PC-9 (cell line): ENCODE measurements around the gene KRTAP9-2. TPM values are rescaled to one million over a fixed set of nuclear protein-coding genes. Genes with fewer than 3 reads are reported as not detected.
"Not testable (repeated sequence)": the region's sequence is repeated elsewhere in the genome, so short reads cannot be mapped to it uniquely, and the experiment has no call there.

ENCODE experiments used
- BruUV-seq: library from RNA; stranded (reverse); fragments of 400-500 nt; replicated peaks from 2 replicates; lab custom pipeline; 2021; lab: Mats Ljungman, UMichigan
- CTCF ChIA-PET: fragments of 300-600 bp; sonication (Branson Sonifier 250); formaldehyde crosslinking; loops from one replicate; lab custom pipeline; 2022; ENCODE audit warnings: antibody characterized with exemption; lab: Charles Lee
- POLR2A ChIA-PET: fragments of 300-600 bp; sonication (Branson Sonifier 250); formaldehyde crosslinking; loops from one replicate; lab custom pipeline; 2022; ENCODE audit warnings: antibody characterized with exemption; ENCODE audit not compliant: unreplicated experiment; lab: Charles Lee
- DNase-seq, 2 experiments: peaks; one replicate each; pipeline versions ENCODE4 v3.0.0 to v3.0.0-alpha.2; 2015 to 2022; ENCODE audit warnings: mixed read lengths in 1 of 2
- H2AFZ ChIP-seq: fragments of 200-600 bp; sonication (generic); 2 replicates; pipeline ENCODE4 v1.8.1; 2017; ENCODE audit warnings: antibody characterized with exemption
- H3F3A ChIP-seq: fragments of 200-600 bp; sonication (generic); 2 replicates; pipeline ENCODE4 v1.8.1; 2017; ENCODE audit warnings: antibody characterized with exemption, mild to moderate bottlenecking, low read depth; ENCODE audit not compliant: insufficient read depth
- H3K27ac ChIP-seq: fragments of 200-600 bp; sonication (generic); 2 replicates; pipeline ENCODE4 v1.6.1; 2016; ENCODE audit warnings: mixed run types
- H3K27me3 ChIP-seq: fragments of 200-600 bp; sonication (generic); 2 replicates; pipeline ENCODE4 v1.6.1; 2016; ENCODE audit warnings: low read depth, mixed run types; ENCODE audit not compliant: insufficient read depth
- H3K36me3 ChIP-seq: fragments of 200-600 bp; sonication (generic); 2 replicates; pipeline ENCODE4 v1.6.1; 2016; ENCODE audit warnings: low read depth, mixed run types
- H3K4me1 ChIP-seq: fragments of 200-600 bp; sonication (generic); replicated peaks from 2 replicates; pipeline ENCODE4 v1.6.1; 2016; ENCODE audit warnings: mixed run types; ENCODE audit not compliant: insufficient read depth
- H3K4me2 ChIP-seq: fragments of 200-600 bp; sonication (generic); 2 replicates; pipeline ENCODE4 v1.6.1; 2017; ENCODE audit warnings: mixed run types
- H3K4me3 ChIP-seq: fragments of 200-600 bp; sonication (generic); 2 replicates; pipeline ENCODE4 v1.6.1; 2016; ENCODE audit warnings: mixed run types
- H3K79me2 ChIP-seq: fragments of 200-600 bp; sonication (generic); 2 replicates; pipeline ENCODE4 v1.6.1; 2017; ENCODE audit warnings: low read depth, mixed run types
- H3K9me2 ChIP-seq: fragments of 200-600 bp; sonication (generic); 2 replicates; pipeline ENCODE4 v1.8.1; 2017; ENCODE audit warnings: mild to moderate bottlenecking; ENCODE audit not compliant: insufficient read depth
- H3K9me3 ChIP-seq: fragments of 200-600 bp; sonication (generic); 2 replicates; pipeline ENCODE4 v1.8.1; 2016; ENCODE audit warnings: low read depth; ENCODE audit not compliant: insufficient read depth
- H4K20me1 ChIP-seq: fragments of 200-600 bp; sonication (generic); 2 replicates; pipeline ENCODE4 v1.8.1; 2017; ENCODE audit not compliant: insufficient read depth
- CTCF ChIP-seq: fragments of 200-600 bp; sonication (generic); conservative IDR thresholded peaks from 2 replicates; pipeline ENCODE4 v1.6.1; 2017; ENCODE audit warnings: mixed run types, antibody characterized with exemption, mild to moderate bottlenecking, moderate library complexity
- EZH2 ChIP-seq: fragments of 200-600 bp; sonication (generic); IDR thresholded peaks from 2 replicates; pipeline ENCODE4 v1.8.0; 2017; ENCODE audit warnings: antibody characterized with exemption, low read depth
- intact Hi-C: fragments of 100-400 bp; cut with micrococcal nuclease; formaldehyde crosslinking; loops from one replicate; pipeline ENCODE4 v1.10.0; 2022; ENCODE audit not compliant: unreplicated experiment
- total RNA-seq: library from RNA; stranded (reverse); gene quantifications from 2 replicates; pipeline ENCODE4 v1.2.3, GENCODE V29; 2021

KRTAP9-2 gene
- total RNA-seq, 1 experiment from 2014 or later, result not detected

- Histone ChIP-seq H3K9me3 (no peaks in the 10 kb centered on the region), H3K4me3 (no peak overlapping the region), H3K4me1 (no peaks in the 10 kb centered on the region), H3K27ac (no peak overlapping the region), H3K36me3 (no peaks in the 10 kb centered on the region), H2AFZ (no peak overlapping the region), H3F3A (no peaks in the 10 kb centered on the region), H4K20me1 (no peaks in the 10 kb centered on the region), H3K9me2 (no peaks in the 10 kb centered on the region), H3K79me2 (no peaks in the 10 kb centered on the region), H3K27me3 (no peaks in the 10 kb centered on the region), H3K4me2 (no peak overlapping the region)
- TF ChIP-seq CTCF (no peak), EZH2 (no peak)
- CTCF ChIA-PET, result no interaction called here
- DNase-seq, result no peak
- intact Hi-C loops, result no loop called here
- no TSS peak for BruUV-seq
- POLR2A ChIA-PET, result no interaction called here
Observed at GRCh38 chr17:41254861-41255260, 28.4 kb downstream of the KRTAP9-2 start.

- H2AFZ ChIP-seq, CTCF ChIA-PET, H3K27ac ChIP-seq, H3K79me2 ChIP-seq, H3K36me3 ChIP-seq, H3K9me2 ChIP-seq, BruUV-seq, H4K20me1 ChIP-seq, DNase-seq, intact Hi-C loops, H3K4me3 ChIP-seq, H3F3A ChIP-seq, H3K4me2 ChIP-seq, H3K4me1 ChIP-seq, H3K27me3 ChIP-seq, H3K9me3 ChIP-seq: not testable (repeated sequence)
- POLR2A ChIA-PET, result interaction anchor here (0.7 kb wide), 1 partner anchor 329 kb away, joined by 4 read pairs; no protein-coding TSS in a partner anchor
Observed at GRCh38 chr17:41255381-41256290, 29.2 kb downstream of the KRTAP9-2 start, which contains the start of gene KRTAP9-9. Gene KRTAP9-9, plus strand, starts transcription at chr17:41255384.

- intact Hi-C loops, result no loop called here
- DNase-seq, result no peak
- no peaks in the 10 kb centered on the region for H3K36me3 ChIP-seq
- no TSS peak for BruUV-seq
- H3K4me2 ChIP-seq, result no peak overlapping the region
- H3K27ac ChIP-seq, result no peak overlapping the region
- H3K9me3 ChIP-seq, result no peaks in the 10 kb centered on the region
- ChIA-PET CTCF (no interaction called here), POLR2A (interaction anchor here (0.7 kb wide), 1 partner anchor 329 kb away, joined by 4 read pairs; no protein-coding TSS in a partner anchor)
- no peaks in the 10 kb centered on the region for H4K20me1 ChIP-seq
- no peak overlapping the region for H3K4me3 ChIP-seq
- no peak overlapping the region for H2AFZ ChIP-seq
- H3F3A ChIP-seq, result no peaks in the 10 kb centered on the region
- H3K9me2 ChIP-seq, result no peaks in the 10 kb centered on the region
- no peaks in the 10 kb centered on the region for H3K27me3 ChIP-seq
- no peaks in the 10 kb centered on the region for H3K4me1 ChIP-seq
- no peaks in the 10 kb centered on the region for H3K79me2 ChIP-seq
- no peak for TF ChIP-seq EZH2
- TF ChIP-seq CTCF, result no peak
Observed at GRCh38 chr17:41256291-41256685, 29.8 kb downstream of the KRTAP9-2 start.
